IPS-11a (cell line): ENCODE data around the gene CFHR2.

ENCODE experiments used
- H3K4me3 ChIP-seq: one replicate; pipeline ENCODE4 v1.5.1; 2013; ENCODE audit warnings: low read depth, low read length, control low read depth

CFHR2 gene

GRCh38 chr1:196997423-196997822 is 53.9 kb downstream of the CFHR2 start:
- H3K4me3 ChIP-seq = no peak overlapping the region

GRCh38 chr1:197001828-197002227 is 58.3 kb downstream of the CFHR2 start:
- no peak overlapping the region for H3K4me3 ChIP-seq

GRCh38 chr1:197003132-197003531 is 59.6 kb downstream of the CFHR2 start:
- H3K4me3 ChIP-seq = no peak overlapping the region

GRCh38 chr1:197008861-197009260 is 65.3 kb downstream of the CFHR2 start:
- no peak overlapping the region for H3K4me3 ChIP-seq
